ENCODE results near the gene GGCX.

GGCX gene

DNA sequence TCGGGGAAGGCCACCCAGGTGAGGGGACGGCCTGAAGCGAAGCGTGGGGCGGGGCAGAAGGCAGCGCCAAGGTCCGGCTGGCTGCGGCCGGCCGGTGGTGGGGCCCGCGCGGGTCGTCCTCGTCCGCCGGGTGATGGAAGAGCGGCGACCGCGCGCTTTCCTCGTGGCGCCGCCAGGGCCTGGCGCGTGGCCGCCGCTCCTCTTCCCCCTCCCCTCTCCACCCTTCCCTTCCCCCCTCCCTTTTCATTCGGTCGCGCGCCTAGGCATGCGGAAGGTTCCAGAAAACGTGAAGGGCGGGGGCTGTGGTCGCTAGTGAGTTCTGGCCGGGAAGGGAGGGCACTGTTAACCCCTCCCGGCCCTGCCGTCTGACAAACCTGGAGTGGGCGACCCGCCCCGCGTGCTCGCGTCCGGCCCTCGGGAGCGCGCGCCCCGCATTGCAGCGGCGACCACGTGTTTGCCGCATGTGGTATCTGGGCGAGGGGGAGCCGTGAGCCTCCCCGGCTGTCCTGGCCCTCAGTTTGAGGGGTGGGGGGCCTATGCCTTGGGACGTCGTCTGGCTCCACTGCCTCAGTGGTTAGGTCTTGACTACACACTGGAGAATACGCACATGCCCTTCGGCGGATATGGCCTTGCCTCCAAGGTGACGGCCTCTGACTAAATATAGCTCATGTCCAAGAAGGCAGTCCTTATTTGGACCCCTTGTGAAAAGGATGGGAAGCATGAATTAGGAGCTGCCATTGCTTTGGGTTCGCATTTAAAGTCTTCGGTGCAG is 21.7 kb downstream of the GGCX start:
- DNase-seq: peak; percentile 73

DNA sequence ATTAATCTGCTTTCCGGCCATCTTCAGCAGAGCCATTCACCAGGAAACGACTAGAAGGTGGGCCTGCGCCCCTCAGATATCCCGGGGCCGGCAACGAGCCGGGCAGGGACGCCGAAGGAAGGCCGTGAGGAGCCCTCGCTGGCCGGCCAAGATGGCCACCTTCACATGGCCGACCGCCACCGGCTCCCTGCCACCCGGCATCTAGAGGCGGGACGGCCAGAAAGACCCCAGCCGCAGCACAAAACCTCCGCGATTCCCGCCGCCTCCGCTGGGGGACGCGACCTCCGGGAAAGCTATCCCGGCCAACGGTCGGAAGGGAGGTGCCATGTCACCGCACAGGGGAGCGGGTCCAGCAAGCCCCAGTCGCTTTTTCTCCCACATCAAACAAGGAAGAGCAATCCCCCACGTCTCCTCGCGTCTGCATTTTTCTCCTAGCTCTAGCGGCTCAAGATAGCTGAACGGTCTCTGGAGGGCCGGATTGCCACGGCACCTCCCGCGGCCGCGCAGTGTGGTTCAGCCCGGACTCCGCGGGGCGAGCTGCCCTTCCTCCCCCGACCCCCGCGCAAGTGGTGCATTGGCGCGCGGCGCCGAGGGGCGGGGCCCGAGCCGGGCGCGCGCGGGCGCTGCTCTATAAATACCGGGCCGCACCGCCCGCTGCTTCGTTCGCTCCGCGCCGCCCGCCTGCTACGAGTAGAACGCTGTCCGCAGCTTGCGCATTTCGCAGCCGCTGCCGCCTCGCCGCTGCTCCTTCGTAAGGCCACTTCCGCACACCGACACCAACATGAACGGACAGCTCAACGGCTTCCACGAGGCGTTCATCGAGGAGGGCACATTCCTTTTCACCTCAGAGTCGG is 22.6 kb downstream of the GGCX start, which contains the start of gene MAT2A:
Gene MAT2A, plus strand, starts transcription at position 662 of the 854 bp plus-strand sequence. Its CDS starts 120 bp downstream, at position 782.
- peak; percentile 92 for DNase-seq

DNA sequence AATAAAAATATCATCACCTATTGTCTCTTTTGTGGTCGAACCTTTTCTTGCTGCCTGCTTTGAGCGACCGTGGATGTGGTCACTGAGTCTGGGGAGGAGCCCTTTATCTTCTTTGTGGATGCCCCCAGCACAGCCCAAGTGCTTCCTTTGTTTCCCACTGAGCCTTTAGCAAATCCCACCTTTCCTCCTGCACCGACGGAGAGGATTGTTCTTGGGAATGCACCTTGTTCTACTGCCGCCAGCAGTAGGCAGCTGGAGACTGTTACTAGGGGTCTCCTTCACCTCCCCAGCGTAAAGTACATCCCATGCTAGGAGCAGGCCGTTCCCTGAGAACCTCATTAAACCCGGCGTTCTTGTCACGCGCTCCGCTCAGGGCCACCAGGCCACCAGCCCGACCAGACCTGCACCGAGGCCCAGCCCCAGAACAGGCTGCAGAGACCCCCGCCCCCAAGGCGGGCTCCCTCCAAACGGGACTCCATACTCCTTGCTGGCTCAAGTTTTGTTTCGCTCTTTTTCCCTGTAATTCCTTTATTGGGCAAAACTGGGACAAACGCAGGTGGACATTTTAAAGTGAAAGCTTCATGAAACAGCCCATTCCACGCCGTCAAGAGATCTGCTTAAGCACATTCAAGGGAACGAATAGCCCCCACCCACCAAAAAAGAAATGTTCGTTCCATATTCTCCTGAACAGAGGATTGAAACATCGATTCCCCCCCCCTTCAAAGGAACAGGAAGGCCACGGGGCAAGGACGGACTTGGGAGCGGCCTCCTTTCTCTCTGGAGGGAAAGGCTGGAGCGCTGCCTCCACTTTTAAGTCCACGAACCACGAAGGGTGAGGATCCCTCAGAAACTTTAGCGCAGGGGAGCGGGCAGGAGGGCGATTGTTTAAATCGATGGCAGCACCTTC is 23.4 kb downstream of the GGCX start:
- DNase-seq: peak; percentile 38

DNA sequence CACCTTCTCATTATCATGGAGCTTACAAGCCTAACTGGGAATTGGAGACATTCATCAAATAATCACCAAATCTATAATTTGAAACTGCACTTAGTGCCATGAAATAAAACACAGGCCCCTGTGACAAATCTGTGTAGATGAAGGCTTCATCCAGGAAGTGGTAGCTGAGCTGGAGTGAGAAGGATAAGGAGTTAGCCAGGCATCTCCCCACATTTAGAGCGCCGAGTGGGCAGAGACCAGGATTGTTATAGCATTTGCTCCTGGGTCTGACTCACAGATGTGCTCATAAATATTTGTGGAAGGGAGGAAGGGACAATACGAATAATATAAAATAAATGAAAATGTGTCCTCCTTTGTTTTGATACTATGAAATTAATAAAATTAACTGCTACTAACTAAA is 24.8 kb downstream of the GGCX start:
- DNase-seq: no peak

DNA sequence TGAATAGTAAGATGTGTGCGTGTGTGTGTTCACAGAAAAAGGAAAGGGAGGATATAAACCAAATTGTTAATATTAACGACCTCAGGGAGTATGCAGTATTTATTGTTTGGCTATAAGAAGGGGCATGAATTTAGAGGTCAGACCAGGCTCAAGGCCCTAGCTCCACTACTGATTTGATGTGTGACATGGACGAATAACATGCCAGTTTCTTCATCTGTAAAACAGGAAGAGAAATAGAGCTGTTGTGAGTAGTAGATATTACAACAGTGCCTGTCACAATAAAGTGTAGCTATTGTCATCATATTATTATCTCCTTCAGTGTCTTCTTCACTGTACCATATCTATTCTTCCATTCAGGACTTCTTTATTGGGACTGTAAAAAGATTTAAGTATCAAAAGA is 26.4 kb downstream of the GGCX start:
- no peak for DNase-seq

DNA sequence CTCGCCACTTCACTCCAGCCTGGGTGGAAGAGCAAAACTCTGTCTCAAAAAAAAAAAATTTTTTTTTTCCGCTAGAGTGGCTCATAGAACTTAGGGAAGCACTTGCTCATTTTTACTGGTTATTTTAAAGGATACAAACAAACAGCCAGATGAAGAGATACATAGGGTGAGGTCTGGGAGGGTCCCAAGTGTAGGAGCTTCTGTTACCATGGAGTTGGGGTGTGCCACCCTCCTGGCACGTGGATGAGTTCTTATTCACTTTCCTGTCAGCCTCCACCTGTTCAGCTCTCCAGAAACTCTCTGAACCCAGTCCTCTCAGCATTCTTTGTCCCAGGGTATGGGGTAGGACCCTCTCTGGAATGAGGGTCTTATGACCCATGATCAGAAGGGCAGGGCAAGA is 27.2 kb downstream of the GGCX start:
- DNase-seq: no peak

DNA sequence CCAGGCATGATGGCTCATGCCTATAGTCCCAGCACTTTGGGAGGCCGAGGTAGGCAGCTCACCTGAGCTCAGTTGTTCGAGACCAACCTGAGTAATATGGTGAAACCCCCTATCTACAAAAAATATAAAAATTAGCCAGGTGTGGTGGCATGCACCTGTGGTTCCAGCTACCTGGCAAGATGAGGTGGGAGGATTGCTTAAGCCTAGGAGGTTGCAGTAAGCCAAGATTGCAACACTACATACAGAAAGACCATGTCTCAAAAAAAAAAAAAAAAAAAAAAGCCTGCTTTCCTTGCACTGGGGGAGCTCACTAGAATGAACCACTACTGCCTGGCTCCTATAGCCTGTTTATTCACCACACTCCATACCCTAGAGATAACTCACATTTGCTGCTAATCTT is 29.7 kb downstream of the GGCX start:
- DNase-seq: no peak

DNA sequence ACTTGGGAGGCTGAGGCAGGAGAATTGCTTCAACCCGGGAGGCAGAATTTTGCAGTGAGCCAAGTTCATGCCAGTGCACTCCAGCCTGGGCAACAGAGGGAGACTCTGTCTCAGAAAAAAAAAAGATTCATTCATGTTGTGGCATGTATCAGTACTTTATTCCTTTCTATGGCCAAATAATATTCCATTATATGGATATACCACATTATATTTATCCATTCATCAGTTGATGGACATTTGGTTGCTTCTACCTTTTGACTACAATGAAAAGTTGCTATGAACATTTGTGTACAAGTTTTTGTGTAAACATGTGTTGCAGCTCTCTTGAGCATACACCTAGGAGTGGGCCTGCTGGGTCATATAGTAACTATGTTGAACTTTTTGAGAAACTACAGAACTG is 31.5 kb downstream of the GGCX start:
- no peak for DNase-seq

DNA sequence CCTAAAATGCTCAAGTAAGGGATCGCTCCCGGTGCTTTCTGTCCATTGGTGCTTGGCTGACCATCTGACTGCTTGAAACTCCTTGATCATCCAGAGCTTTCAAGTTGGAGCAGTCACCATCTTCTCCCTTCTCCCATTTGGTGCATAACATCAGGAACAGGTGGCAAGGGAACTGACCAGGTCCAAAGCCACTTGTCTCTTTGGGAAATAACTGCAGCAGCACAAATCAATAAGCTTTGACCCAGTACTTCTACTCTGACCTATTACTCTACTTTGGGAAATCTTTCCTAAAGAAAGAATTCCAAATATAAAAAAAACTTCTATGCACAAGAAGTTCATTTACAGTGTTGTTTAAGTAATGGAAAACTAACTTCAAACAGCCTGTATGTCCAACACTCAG is 32.9 kb downstream of the GGCX start:
- no peak for DNase-seq

DNA sequence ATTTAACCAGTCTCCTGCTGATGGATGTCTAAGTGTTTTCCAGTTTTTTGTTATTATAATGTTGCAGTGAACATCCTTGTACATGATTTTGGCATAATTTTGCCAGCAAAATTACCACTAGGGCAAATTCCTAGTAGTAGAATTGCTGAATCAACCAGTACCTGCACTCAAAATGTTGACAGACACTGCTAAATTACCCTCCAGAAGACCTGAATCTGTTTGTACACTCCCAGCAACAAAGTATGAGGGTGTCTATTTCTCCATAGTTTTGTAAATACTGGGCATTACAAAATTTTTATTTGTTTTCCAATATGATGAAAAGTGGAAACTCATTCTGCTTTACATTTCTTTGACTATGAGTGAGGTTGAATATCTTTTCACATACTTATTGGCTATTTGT is 33.5 kb downstream of the GGCX start:
- no peak for DNase-seq

DNA sequence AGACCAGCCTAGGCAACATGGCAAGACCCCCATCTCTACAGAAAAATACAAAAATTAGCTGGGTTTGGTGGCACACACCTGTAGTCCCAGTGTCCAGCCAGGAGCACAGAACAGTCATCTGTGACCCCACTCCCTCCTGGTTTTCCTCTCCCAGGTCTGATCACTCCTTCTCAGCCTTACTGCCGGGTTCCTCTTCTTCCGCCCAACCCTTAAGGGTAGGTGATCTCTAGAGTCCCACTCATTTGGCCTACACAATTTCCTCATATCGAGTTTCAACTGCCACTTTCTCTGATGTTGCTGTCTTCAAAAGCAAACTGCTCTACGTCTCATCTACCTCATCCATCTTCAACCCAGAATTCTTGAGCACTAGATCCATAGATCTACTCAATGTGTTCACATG is 35.7 kb downstream of the GGCX start:
- DNase-seq: no peak

DNA sequence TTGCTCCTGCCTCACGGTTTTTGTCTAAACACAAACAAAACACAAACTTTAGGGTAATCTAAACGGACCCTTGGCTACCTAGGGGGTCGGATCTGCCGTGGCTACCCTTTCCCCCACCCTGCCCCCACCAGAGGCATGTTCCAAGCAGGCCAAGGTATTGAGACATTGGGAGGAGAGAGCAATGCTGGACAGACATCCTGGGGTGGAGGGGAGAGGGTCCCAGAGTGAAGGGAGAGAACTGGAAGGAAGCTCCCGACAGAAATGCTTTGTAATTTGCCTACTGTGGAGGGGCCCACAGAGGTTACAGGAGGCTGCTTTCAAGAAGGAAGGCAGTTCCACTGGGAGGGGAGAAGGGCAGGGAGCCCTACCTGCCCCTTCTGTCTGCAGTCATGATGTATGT is 36.3 kb downstream of the GGCX start:
- no peak for DNase-seq

DNA sequence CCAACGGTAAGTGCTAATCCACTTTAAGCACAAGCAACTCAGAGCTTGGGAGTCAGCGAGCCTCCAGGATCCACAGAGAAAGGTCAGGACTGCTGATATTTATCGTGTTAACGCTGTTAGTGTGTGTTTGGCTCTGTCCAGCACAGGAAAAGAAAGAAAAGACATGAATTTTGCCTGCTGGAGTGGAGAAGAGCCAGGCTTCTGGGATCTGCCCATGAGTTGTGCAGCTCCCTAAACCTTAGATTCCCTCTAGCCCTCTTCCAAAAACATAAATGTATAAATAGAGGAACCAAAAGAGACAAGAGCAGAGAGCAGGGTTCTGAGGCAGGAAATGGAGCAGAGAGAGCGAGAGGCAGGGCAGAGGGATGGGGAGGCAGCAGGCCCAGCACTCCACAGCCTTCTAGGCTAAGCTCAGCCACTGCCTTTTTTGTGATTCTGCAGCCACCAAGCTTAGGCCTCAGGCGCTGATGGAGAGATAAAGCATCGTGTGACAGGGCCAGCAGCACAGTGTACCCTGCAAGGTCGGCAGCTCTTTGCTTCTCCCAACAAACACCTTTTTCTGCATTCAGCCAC is 36.9 kb downstream of the GGCX start:
- DNase-seq: no peak

DNA sequence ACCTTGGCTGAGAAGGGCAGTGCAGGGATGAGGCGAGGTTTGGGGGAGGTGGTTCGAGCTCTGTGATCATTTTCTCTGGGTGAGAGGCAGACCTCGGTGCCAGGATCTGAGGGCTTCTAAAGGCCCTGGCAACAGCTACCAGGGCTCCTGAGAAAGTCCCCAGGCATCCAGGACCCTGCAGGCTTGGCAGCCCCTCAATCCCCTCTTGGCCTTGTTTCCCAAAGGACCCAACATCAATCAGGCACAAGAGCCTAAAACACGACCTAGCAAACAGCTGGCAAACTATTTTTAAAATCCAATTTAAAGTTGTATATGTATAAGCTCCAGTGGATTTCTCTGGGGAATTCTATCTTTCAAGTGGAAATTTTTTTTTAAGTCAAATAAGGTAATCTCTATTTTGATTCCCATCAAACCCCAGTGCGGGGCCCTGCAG is 37.4 kb downstream of the GGCX start:
- no peak for DNase-seq

DNA sequence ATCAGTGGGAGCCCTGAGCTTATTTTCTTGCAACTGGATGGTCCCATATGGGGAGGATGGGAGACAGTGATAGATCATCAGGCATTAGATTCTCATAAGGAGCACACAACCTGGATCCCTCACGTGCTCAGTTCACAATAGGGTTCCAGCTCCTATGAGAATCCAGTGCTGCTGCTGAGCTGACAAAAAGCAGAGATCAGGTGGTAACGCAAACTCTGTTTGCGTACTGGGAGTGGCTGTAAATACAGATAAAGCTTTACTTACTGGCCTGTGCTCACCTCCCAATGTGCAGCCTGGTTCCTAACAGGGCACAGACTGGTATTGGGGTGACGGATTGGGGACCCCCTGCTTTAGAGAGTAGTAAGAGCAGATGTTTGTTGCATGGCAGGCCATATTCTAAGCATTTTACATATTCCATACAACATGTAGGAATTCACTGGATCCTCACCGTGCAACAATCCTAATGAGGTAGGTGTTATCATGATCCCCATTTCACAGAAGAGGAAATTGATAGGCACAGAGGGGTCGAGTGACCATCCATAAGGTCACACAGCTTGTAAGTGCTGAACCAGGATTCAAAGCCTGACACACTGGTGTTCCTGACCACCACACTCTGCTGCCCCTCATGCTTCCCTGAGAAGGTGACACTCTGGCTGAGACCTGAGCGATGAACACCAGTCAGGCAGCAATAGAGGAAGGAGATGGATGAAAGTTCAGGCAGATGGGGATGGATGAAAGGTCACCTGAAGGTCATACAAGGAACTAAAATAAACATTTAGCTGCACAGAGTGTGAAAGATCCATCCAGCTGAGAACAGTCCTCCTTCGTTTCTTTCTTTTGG is 38.0 kb downstream of the GGCX start:
- DNase-seq: no peak

DNA sequence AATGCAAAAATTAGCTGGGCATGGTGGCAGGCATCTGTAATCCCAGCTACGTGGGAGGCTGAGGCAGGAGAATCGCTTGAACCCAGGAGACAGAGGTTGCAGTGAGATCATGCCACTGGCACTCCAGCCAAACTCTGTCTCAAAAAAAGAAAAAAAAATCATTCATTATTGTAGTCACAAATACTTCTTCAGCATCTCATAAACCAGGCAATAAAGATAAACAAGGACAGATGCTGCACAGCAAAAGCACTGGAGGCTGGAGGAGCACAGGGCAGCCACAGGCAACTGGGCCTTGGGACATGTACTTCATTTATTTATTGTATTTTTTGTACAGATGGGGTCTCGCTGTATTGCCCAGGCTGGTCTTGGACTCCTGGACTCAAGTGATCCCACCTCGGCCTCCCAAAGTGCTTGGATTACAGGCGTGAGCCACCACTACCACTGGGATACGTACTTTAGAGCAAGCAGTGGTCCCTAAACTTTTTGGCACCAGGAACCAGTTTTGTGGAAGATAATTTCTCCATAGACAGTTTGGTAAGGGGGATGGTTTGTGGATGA is 39.1 kb downstream of the GGCX start:
- no peak for DNase-seq

DNA sequence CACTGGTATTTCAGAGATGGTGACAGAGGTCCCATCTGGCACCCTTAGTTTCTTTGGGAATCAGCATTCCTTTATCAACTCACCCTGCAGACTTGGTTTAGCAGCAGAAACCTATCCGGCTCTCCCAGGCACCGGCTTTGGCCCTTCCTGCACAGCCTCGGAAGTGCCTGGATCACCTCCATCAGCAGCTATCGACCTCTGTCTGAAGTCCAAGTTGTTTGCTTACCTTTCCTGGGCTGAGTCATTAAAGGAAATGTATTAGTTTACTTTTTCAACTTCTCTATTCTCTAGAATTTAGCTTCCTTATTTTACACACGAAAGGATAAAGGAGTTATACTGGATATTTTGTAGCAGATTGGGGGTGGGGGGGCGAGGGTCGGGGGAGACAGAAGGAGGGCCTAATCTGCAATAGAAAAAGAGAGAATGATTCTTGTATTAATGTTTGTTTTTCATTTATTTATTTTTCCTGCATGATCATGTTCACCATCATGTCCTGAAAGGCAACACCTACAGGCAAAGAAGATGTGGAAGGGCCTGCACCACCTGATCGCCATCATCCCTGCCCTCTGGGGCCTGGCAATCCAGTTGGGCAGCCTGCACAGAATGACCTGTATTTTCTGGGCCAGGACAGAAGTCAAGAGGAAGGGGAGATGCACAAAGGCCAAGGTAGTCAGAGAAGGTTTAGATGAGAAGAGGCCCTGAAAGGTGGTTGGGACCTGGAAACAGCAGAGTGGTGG is 44.5 kb downstream of the GGCX start:
- no peak for DNase-seq

DNA sequence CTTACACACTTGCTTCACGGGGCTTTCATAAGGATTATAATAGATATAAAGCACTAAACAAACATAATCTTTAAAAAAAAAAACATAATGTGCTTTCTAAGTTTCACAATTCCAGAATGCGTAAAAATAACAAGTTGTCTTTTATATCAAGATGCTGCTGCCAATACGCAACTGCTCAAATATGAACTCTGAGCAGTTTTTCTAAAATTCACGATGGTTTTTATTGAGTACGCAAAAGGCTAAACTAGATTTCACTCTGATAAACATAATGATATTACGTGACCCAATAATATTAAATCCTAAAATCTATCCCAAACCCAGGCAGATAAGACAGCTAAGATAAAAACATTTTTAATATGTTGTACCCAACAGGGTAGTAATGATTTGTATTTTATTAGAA is 47.0 kb downstream of the GGCX start:
- no peak for DNase-seq

DNA sequence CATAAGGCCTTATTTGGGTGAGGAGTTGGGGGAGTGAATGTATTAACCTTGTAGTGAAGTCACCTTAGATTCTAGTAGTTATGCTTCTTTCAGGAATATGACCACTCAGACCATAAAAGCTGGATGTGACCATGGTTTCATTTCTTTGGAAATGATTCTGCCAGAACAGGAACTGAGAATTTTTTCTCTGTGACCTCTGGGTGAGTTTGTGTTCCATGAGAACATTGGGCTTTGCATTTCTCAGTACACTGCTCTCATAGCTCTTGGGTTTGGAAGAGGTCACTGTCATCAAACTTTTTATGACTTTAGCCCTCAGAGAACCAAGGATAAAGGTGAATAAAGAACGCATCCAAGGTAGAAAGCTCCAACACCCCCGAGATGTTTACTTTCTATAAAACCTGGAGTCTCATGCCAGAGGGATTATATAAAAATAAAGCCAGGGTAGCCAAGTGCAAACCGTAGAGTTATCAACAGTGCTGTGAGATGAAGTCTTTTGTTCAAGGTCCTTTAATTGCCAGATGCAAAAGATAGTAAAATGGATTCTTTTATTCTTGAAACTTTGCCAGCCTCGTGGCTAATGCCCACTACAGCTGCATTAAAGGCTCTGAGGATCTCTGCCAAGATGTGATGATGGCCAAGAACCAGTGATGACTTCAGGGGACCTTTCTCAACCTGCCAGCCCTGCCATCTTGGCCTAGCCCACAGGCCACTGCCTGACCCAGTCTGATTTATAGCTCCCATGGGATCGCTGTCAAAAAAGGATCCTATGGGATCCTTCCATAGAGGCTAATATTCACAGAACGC is 50.1 kb downstream of the GGCX start:
- DNase-seq: no peak

DNA sequence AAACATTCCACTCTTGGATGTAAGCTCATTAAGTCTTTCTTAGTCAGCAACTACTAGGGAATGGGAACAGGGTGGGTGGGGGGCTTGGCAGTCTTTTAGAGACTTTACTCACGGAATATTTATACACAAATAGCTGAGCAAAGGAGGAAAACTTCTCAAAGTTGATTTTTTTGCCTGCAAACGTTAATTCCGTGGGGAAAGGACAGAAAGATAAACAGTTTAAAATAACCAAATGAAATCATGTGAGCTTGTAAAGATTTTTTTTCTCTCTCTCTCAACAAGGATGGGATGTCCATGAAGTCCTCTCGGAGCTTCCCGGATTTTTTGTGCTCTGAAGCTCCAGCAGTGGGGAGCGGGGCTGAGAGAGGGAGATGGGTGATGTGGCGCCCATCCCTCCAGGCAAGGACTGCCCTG is 54.5 kb downstream of the GGCX start:
- no peak for DNase-seq
